Vagina (tissue), 2 donors: ENCODE results near the gene ADCY5.

Experiments
- CTCF ChIP-seq, 3 experiments: fragments of 450-650 bp in 2 of 3; fragments of 200-600 bp in 1 of 3; sonication (generic) in 1 of 3; IDR thresholded peaks; one replicate each; pipeline ENCODE4 v1.5.1; 2017 to 2019; ENCODE audit warnings: antibody characterized with exemption in 3 of 3, mild to moderate bottlenecking in 2 of 3, moderate library complexity in 2 of 3
- POLR2A ChIP-seq, 2 donors: fragments of 450-650 bp; IDR thresholded peaks; one replicate each; pipeline ENCODE4 v1.6.1; 2017; ENCODE audit warnings: antibody characterized with exemption in 2 of 2, mild to moderate bottlenecking in 2 of 2, moderate library complexity in 2 of 2
- POLR2AphosphoS5 ChIP-seq, 2 donors: sonication (generic); formaldehyde crosslinking; IDR thresholded peaks; one replicate each; pipeline ENCODE4 v1.9.0; 2017; ENCODE audit warnings: antibody characterized with exemption in 2 of 2, mild to moderate bottlenecking in 2 of 2, low read depth in 1 of 2; ENCODE audit not compliant: insufficient read depth in 1 of 2

DNA sequence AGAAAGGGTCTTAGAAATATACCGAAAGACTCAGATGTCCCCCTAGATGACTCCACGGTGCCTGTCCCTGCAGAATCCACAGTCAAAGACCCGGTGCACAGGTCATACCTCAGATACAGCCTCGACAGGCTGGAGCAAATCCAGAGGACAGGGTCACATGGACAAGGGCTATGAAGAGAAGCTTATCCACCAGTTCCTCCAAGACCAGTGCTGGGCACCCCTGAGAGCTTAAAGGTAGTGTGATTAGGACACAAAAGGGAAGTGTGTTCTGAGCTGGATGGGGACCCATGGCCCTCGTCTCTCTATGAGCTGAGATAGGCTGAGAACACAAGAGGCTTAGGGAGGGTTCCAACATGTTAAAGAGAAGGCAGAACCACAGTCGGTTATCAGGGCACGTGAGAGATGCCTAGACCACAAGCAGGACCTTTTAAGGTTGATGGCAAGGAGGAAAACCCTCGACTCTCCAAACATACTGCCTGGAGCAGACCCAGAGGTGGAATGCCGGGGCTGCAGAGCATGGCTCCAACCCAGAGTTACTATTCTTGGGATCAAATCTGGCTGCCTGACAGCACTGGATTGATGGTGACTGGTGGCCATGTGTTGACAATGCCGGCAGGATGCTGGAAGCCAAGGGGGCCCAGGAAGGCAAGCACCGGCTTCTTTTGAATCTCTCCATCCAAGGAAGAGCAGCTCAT is 46.9 kb downstream of the ADCY5 start:
- TF ChIP-seq CTCF (IDR thresholded peaks at IDR 0.05) (no peak), POLR2AphosphoS5 (IDR thresholded peaks at IDR 0.05; ENCODE audit: insufficient read depth in 1 of 2, low read depth in 1 of 2) (no peak), POLR2A (IDR thresholded peaks at IDR 0.05) (no peak)
